ENCODE results near the gene GRK2. TPM values are rescaled to one million over a fixed set of nuclear protein-coding genes. Genes with fewer than 3 reads are reported as not detected.
A peak's percentile ranks its signal among the peaks of the same experiment; 100 is the strongest.

GRK2 gene
- total and polyA plus RNA-seq, 2 of the 13 experiments (the other 11 are each of a cell fraction or from before 2014, with no cell fraction given): 31.3 to 42.4 TPM

GRCh38 chr11:67239783-67240575, 26.3 kb upstream of the GRK2 start (continued):
- peak; percentile 94 for TF ChIP-seq KLF11 (CRISPR knock-in tag; IDR thresholded peaks at IDR 0.05)
- TF ChIP-seq CBFB (CRISPR knock-in tag; IDR thresholded peaks at IDR 0.05): peak; percentile 72; the same call in 1 of the 2 replicates
- TF ChIP-seq BHLHE40 (IDR thresholded peaks at IDR 0.05; ENCODE audit: low read length): no peak
- no peak for TF ChIP-seq JUN (CRISPR knock-in tag; IDR thresholded peaks at IDR 0.05)
- no peak for TF ChIP-seq IKZF1 (IDR thresholded peaks at IDR 0.05)
- TF ChIP-seq ZBTB3 (CRISPR knock-in tag; IDR thresholded peaks at IDR 0.05; ENCODE audit: borderline replicate concordance, low read depth): no peak
- TF ChIP-seq GATA4 (IDR thresholded peaks at IDR 0.05; ENCODE audit: borderline replicate concordance, low read depth): peak; percentile 79; the same call in 1 of the 2 replicates
- TF ChIP-seq SRSF4 (IDR thresholded peaks at IDR 0.05; ENCODE audit: low read depth, low read length, poor library complexity, severe bottlenecking): no peak
- TF ChIP-seq TOE1 (CRISPR knock-in tag; IDR thresholded peaks at IDR 0.05): 0 out of 2 replicates have a peak, but pooled peaks have one; percentile 41
- no peak for TF ChIP-seq ZNF362 (CRISPR knock-in tag; IDR thresholded peaks at IDR 0.05; ENCODE audit: borderline replicate concordance)
- TF ChIP-seq POLR2A (IDR thresholded peaks at IDR 0.05; ENCODE audit: insufficient read depth in 1 of 2, low read depth in 2 of 2, low read length in 2 of 2): peak; percentile 96 to 97
- TF ChIP-seq ATF5 (CRISPR knock-in tag; IDR thresholded peaks at IDR 0.05; ENCODE audit: low read depth): no peak
- TF ChIP-seq SPEN (CRISPR knock-in tag; IDR thresholded peaks at IDR 0.05; ENCODE audit: low read depth): peak; percentile 74
- TF ChIP-seq ZNF274 (CRISPR knock-in tag; IDR thresholded peaks at IDR 0.05): peak; percentile 22; the same call in 1 of the 2 replicates
- TF ChIP-seq SNAPC2 (CRISPR knock-in tag; IDR thresholded peaks at IDR 0.05): 0 out of 2 replicates have a peak, but pooled peaks have one; percentile 29
- TF ChIP-seq IRF1 (CRISPR knock-in tag; IDR thresholded peaks at IDR 0.05; ENCODE audit: low read depth): no peak
- no peak for TF ChIP-seq ZNF354B (CRISPR knock-in tag; IDR thresholded peaks at IDR 0.05)
- TF ChIP-seq TMF1 (CRISPR knock-in tag; IDR thresholded peaks at IDR 0.05; ENCODE audit: low read depth): no peak
- no peak for TF ChIP-seq LCORL (IDR thresholded peaks at IDR 0.05)
- peak; percentile 70 for TF ChIP-seq LCORL (CRISPR knock-in tag; IDR thresholded peaks at IDR 0.05)
- TF ChIP-seq ISL2 (CRISPR knock-in tag; IDR thresholded peaks at IDR 0.05): peak; percentile 65
- TF ChIP-seq ZC3H13 (CRISPR knock-in tag; IDR thresholded peaks at IDR 0.05): no peak
- peak; percentile 85 for TF ChIP-seq KDM2A (CRISPR knock-in tag; IDR thresholded peaks at IDR 0.05; ENCODE audit: borderline replicate concordance, low read depth)
- no peak for TF ChIP-seq MLX (CRISPR knock-in tag; IDR thresholded peaks at IDR 0.05)
- TF ChIP-seq ZNF770 (CRISPR knock-in tag; IDR thresholded peaks at IDR 0.05): 0 out of 2 replicates have a peak, but pooled peaks have one; percentile 25
- TF ChIP-seq ZNF207 (IDR thresholded peaks at IDR 0.05; ENCODE audit: borderline replicate concordance): no peak
- TF ChIP-seq ZNF12 (CRISPR knock-in tag; IDR thresholded peaks at IDR 0.05): peak; percentile 62; the same call in 1 of the 2 replicates

Data from HepG2 (cell line).